ACHN (cell line): ENCODE data around the gene PPEF2.

Source experiments
- DNase-seq: peaks from one replicate; pipeline ENCODE4 v3.0.0-alpha.2; 2015
- in situ Hi-C: cut with HindIII; loops from 2 replicates; pipeline ENCODE4 v1.10.0; 2017; ENCODE audit warnings: low sequenced_read_pairs, low pct_ligation_motif_present, low pct_unique_long_range_greater_than_20kb

Gene PPEF2

GRCh38 chr4:75845992-75846391, 56.3 kb downstream of the PPEF2 start:
- no peak for DNase-seq
- in situ Hi-C loops: no loop called here

GRCh38 chr4:75844151-75844662, 58.0 kb downstream of the PPEF2 start:
- DNase-seq: peak; percentile 25
- in situ Hi-C loops: no loop called here

GRCh38 chr4:75843596-75843995, 58.7 kb downstream of the PPEF2 start:
- DNase-seq: no peak
- in situ Hi-C loops: no loop called here

- in situ Hi-C loops: no loop called here
- no peak for DNase-seq
Measured at GRCh38 chr4:75841641-75842520, 60.4 kb downstream of the PPEF2 start.

- in situ Hi-C loops: no loop called here
- no peak for DNase-seq
Measured at GRCh38 chr4:75834772-75835154, 67.5 kb downstream of the PPEF2 start.

- in situ Hi-C loops: no loop called here
Measured at GRCh38 chr4:75834095-75834771, 68.0 kb downstream of the PPEF2 start.

GRCh38 chr4:75831856-75832405, 70.3 kb downstream of the PPEF2 start:
- in situ Hi-C loops: no loop called here
- no peak for DNase-seq

More at GRCh38 chr4:75834095-75834771, 68.0 kb downstream of the PPEF2 start:
- DNase-seq: no peak

GRCh38 chr4:75830906-75831305, 71.3 kb downstream of the PPEF2 start:
- no peak for DNase-seq
- in situ Hi-C loops: no loop called here

- DNase-seq: no peak
- in situ Hi-C loops: no loop called here
Measured at GRCh38 chr4:75823812-75824211, 78.4 kb downstream of the PPEF2 start.

GRCh38 chr4:75822416-75822815, 79.8 kb downstream of the PPEF2 start:
- no peak for DNase-seq
- in situ Hi-C loops: no loop called here

- no peak for DNase-seq
- in situ Hi-C loops: no loop called here
Measured at GRCh38 chr4:75821966-75822365, 80.3 kb downstream of the PPEF2 start.

- DNase-seq: no peak
- in situ Hi-C loops: no loop called here
Measured at GRCh38 chr4:75821216-75821615, 81.0 kb downstream of the PPEF2 start.

GRCh38 chr4:75820676-75821075, 81.6 kb downstream of the PPEF2 start:
- in situ Hi-C loops: no loop called here
- DNase-seq: no peak

GRCh38 chr4:75820197-75820596, 82.1 kb downstream of the PPEF2 start:
- in situ Hi-C loops: no loop called here
- no peak for DNase-seq

GRCh38 chr4:75819121-75819520, 83.1 kb downstream of the PPEF2 start:
- DNase-seq: no peak
- in situ Hi-C loops: no loop called here

- in situ Hi-C loops: no loop called here
- DNase-seq: no peak
Measured at GRCh38 chr4:75817901-75818300, 84.4 kb downstream of the PPEF2 start.
